ENCODE measurements around the gene NTF3. TPM values are rescaled to one million over a fixed set of nuclear protein-coding genes. Genes with fewer than 3 reads are reported as not detected.

NTF3 gene
- total RNA-seq, 1 experiment from 2014 or later = 12.7 TPM

- peak; percentile 57 for DNase-seq (ENCODE audit: low read depth)
Observed at GRCh38 chr12:5487948-5488625, 56.2 kb downstream of the NTF3 start.

GRCh38 chr12:5488626-5488955, 56.7 kb downstream of the NTF3 start:
- peak; percentile 30 for DNase-seq (ENCODE audit: low read depth)

GRCh38 chr12:5489017-5489416, 57.1 kb downstream of the NTF3 start:
- no peak for DNase-seq (ENCODE audit: low read depth)

- DNase-seq (ENCODE audit: low read depth) = no peak
Observed at GRCh38 chr12:5489760-5490406, 58.0 kb downstream of the NTF3 start.

GRCh38 chr12:5492562-5492961, 60.7 kb downstream of the NTF3 start:
- DNase-seq (ENCODE audit: low read depth) = no peak

- DNase-seq (ENCODE audit: low read depth) = no peak
Observed at GRCh38 chr12:5493018-5493417, 61.1 kb downstream of the NTF3 start.

- DNase-seq (ENCODE audit: low read depth) = no peak
Observed at GRCh38 chr12:5494343-5494742, 62.4 kb downstream of the NTF3 start.

- DNase-seq (ENCODE audit: low read depth) = no peak
Observed at GRCh38 chr12:5497329-5498053, 65.6 kb downstream of the NTF3 start.

GRCh38 chr12:5498076-5498475, 66.2 kb downstream of the NTF3 start:
- DNase-seq (ENCODE audit: low read depth) = peak; percentile 62

GRCh38 chr12:5498806-5499205, 66.9 kb downstream of the NTF3 start:
- DNase-seq (ENCODE audit: low read depth) = no peak

GRCh38 chr12:5499566-5500330, 67.8 kb downstream of the NTF3 start:
- DNase-seq (ENCODE audit: low read depth) = peak; percentile 53

- DNase-seq (ENCODE audit: low read depth) = no peak
Observed at GRCh38 chr12:5500331-5500659, 68.4 kb downstream of the NTF3 start.

GRCh38 chr12:5503774-5504173, 71.9 kb downstream of the NTF3 start:
- no peak for DNase-seq (ENCODE audit: low read depth)

GRCh38 chr12:5505116-5505515, 73.2 kb downstream of the NTF3 start:
- no peak for DNase-seq (ENCODE audit: low read depth)

GRCh38 chr12:5505751-5506150, 73.8 kb downstream of the NTF3 start:
- DNase-seq (ENCODE audit: low read depth) = no peak

- DNase-seq (ENCODE audit: low read depth) = no peak
Observed at GRCh38 chr12:5506295-5506694, 74.4 kb downstream of the NTF3 start.

GRCh38 chr12:5506821-5507231, 74.9 kb downstream of the NTF3 start:
- no peak for DNase-seq (ENCODE audit: low read depth)

- DNase-seq (ENCODE audit: low read depth) = no peak
Observed at GRCh38 chr12:5507401-5507935, 75.6 kb downstream of the NTF3 start.

GRCh38 chr12:5507944-5508343, 76.0 kb downstream of the NTF3 start:
- no peak for DNase-seq (ENCODE audit: low read depth)

GRCh38 chr12:5509102-5509501, 77.2 kb downstream of the NTF3 start:
- no peak for DNase-seq (ENCODE audit: low read depth)

GRCh38 chr12:5509557-5509956, 77.6 kb downstream of the NTF3 start:
- no peak for DNase-seq (ENCODE audit: low read depth)

- DNase-seq (ENCODE audit: low read depth) = no peak
Observed at GRCh38 chr12:5510251-5510805, 78.4 kb downstream of the NTF3 start.
